GM19193 (cell line): ENCODE results near the gene PCGF3.

Experiments used
- POLR2A ChIP-seq: IDR thresholded peaks from 4 replicates; pipeline ENCODE4 v1.6.1; 2011; ENCODE audit not compliant: insufficient read depth, insufficient read length; ENCODE audit errors: extremely low read depth

PCGF3 gene

DNA sequence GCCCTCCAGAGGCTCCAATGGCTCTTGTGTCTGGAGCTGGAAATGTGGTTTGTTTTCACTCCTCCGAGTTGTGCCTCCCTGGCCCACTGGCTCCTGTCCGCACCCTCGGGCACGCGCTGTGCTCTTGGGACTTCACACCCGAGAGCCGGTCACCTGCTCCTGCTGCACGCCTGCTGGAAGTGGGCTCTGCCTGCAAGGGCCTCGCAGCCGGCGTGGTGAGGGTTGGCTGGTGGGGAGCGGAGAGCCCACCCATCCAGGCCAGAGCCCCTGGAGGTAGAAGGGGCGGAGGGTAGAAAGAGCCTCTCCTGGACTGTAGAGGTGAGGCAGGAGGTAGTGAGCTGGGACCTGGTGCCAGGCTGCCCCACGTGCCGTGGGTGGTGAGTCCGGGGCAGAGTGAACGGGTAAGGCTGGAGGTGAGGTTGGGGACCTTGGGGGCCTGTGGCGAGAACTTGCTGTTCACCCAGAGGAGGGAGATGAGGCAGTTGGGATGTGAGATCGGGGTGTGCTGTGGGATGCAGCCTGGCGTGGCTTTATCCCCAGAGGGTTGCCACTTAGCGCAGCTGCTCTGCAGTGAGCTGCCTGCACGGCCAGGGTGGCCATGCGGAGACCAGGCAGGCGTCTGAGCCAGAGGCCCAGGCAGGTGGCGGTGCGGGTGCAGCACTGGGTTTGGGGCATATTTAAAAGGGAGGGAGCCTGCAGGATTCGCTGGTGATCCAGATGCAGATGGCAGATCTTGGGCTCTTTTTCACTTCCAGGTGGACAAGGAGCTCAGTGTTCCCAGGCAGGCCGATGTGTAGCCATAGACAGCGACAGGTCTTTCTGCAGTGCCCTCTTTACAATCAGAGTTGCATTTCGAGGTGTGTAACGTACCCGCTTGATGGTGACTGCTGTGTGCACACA, 48.8 kb downstream of the PCGF3 start:
- TF ChIP-seq POLR2A, result no peak

DNA sequence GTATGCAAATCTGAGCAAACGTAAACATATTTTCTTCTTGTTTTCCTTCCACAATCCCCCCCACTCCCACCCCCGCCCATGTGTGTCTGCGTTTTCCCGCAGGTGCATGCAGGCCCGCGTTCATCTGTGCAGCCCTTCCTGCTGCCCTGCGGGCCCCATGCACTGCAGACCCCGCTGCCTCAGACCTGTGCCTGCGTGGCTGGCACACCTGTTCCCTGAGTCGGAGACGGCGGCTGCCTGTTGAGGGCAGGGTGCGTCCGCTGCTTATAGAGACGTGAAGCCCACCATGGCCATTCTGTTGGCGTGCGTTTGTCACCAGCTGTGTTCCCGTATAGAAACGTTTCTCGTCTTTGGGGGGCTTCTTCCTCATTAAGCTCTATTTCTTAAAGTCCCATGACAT, 51.5 kb downstream of the PCGF3 start:
- TF ChIP-seq POLR2A, result no peak

DNA sequence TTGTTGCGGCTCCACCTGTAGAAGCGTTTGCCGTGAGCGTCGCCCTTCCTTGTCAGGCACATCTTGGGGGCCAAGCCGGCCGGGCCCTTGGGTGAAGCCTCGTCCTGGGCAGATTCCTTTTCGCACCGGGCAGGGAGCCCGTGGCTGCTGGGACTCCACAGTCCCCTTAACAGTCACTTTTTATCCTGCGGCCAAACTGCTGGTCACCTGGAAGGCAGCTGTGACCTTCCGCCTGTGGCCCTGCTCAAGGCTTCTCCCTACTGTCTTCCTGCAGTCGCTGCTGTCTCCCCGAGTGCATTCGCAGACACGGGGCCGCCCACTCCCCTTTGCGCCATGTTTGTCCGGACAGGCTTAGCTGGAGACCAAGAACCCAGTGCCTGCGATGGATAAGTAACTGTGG, 55.0 kb downstream of the PCGF3 start:
- TF ChIP-seq POLR2A, result no peak

DNA sequence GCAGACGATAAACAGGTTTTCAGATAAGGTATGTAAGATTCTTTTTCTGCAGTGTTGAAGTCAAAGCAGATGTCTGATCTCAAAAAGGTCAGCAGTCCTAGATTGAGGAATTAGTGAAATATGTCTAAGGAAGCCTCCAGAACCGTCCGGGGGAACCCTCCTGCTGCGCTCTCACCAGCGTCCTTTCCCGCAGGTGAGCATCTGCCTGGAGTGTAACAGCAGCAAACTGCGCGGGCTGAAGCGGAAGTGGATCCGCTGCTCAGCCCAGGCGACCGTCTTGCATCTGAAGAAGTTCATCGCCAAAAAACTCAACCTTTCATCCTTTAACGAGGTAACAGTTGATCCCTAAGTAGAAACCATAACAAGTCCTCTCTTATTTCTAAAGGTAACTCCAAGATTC, 55.5 kb downstream of the PCGF3 start:
- TF ChIP-seq POLR2A, result no peak

DNA sequence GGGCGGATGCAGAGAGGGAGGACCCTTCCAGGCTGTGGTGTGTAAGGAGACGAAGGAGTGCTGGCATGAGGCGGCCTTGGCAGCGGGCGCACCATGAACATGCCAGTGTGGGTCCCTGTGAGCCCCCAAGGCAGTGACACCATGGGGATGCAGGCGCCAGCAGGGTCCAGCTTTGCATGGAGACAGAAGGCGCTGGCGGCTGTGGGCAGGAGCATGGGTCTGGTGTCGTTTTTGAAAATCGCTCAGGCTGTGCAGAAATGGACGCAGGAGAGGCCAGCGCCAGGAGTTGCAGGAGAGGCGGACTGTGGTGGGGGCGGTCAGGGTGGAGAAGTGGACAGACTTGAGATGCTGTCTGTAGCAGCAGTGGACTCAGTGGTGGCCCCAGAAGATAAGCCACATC, 56.1 kb downstream of the PCGF3 start:
- TF ChIP-seq POLR2A, result no peak

DNA sequence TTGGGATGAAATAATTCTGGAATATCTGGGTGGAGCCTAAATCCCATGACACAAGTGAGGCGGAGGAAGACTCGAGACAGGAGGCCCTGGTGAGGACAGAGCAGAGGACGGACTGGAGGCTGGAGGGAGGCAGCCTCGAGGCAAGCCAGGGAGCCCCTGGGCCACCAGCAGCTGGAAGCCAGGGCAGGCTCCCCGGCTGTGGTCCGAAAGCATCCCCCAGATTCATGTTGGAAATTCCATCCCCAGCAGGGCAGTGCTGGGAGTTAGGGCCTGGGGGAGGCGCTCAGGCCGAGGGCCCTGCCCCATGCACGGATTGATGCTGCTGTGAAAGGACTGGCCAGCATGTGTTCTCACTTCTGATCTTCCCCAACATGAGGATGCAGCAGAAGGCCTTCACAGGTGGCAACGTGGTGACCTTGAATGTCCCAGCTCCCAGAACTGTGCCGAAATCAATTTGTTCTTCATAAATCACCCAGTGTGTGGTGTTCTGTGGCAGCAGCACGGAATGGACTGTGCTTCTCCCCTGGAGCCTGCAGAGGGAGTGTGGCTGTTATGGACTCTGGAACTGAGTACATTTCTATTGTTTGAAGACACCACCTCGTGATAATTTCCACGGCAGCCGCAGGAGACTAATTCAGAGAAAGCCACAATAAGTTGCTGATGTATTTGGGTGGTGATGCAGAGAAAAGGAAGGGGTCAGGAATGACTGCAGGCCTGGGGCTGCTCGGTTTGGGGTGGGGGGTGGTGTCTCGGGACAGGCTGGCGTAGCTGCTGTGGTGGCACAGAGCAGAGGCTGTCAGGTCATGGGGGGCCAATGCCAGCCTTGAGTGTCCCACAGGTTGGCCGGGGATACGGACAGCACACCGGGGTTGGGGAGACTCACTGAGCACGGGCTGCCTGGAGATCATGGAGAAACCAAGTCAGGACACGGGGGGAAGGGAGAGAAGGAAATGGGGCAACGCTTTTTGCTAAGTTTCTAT, 56.9 kb downstream of the PCGF3 start:
- TF ChIP-seq POLR2A, result no peak

DNA sequence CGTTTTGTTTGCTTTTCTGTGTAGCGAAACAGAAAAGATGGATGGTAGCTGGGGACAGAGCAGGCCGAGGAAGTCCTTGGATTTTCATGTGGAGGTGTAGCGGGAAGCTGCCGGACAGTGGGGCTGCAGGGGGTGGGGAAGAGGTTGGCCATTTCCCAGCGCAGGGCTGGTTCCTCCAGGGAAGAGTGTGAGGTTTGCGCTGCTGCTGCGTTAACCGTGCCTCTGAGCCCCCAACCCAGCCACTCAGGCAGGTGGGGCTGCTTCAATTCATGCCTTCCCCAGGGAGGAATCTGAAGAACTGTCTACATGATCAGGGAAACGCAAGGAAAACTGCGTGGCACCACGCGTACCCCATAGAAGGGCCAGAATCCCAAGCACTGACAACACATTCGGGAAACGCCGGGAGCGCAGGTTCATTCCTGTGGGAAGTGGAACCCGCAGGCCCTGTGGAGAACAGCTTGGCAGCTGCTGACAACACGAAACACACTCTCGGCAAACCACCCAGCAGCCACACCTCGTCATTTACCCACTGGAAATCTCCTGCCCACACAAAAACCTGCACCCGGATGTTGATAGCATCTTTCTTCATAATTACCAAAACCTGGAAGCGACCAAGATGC, 57.7 kb downstream of the PCGF3 start:
- no peak for TF ChIP-seq POLR2A

DNA sequence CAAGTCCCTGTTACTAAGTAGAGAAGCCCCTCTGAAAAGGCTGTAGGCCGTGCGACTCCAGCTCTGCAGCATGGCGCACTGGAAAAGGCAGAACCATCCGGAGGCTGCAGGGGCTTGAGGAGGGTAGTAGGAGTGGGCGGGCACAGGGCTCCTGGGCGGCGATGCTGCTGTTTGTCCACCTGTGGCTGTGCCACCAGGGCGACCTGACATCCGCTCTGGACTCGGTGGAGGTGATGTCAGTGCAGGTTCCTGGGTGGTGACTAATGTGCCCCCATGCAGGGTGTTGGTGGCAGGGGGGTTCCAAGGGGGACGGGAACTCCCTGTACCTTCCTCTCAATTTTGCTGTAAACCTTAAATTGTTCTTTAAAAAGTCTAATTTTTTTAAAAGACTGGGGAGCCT, 58.3 kb downstream of the PCGF3 start:
- no peak for TF ChIP-seq POLR2A

DNA sequence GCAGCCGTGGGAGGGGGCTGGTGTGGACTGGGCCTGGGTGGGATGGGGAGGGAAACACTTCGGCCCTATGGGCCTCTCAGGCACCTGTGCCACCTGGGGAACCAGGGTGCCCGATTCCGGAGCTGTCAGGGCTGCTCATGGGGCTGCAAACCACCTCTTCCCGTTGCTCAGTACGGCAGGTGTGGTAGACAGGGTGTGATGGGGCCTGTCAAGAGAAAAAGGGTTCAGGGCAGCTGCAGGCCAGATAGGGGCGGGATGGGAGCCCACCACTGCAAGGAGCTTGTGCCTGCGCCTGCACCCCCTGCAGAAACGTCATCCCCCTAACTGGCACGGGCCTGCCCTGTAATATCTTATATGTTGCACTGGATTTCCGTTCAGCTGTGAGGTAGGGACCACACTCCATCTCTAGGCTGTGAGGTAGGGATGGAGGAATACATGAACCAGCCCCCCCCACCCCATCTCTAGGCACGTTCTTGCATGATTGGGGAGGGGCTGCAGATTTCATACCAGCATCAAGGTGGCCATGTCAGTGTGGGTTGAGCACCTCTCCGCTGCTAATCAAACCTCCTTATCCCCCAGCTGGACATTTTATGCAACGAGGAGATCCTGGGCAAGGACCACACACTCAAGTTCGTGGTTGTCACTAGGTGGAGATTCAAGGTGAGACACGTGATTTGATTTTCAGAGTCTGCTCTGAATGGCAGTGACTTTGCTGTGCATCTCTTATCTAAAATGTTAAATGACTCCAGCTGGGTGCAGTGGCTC, 59.0 kb downstream of the PCGF3 start:
- TF ChIP-seq POLR2A, result no peak

DNA sequence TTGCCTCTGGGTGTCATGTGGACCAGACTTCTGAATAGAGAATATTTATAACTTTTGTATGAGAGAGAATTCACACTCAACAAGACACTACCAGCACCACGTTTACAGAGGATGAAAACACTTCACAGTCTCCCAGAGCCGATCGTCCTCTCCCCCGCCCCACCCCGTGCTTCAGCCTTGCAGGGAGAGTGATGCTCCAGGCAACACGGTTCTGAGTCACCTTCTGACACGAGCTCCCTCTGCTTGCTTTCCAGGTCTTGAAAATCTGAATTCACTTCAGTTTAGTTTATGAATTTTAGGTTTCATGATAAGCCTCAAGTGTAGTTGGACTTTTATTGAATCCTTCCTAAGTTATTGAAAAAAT, 60.5 kb downstream of the PCGF3 start:
- no peak for TF ChIP-seq POLR2A

DNA sequence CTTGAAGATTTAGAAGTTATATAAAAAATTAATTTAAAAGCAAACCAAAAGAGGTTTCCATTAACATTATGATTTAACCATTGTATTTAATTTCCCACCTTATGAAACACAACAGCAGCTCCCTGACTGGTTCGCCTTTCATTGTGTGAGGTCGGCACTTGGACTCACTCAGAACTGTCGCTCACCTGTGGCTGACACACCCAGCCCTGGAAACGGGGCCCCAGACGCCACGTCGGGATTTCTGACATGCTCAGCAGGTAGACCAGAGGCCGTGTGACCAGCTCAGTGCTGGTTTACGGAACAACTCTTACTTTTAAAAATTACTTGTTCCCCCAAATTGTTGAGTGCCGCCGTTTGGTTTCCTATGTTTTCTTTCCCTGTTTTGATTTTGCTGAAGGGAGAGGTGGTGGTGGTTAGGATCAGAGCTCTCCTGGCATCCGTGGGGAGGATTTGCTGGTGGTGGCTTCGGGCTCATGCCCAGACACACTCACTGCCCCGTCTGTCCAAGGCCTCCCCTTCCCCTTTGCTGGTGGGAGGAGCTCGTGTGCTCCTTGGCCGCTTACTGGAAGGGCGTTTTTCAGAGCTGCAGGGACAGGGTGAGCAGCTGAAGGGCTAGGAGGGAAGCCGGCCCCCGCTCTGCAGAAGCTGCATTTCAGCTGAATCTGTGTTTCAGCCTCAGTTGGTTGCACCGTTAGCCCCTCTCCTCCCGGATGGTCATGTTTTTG, 61.1 kb downstream of the PCGF3 start:
- TF ChIP-seq POLR2A, result no peak

DNA sequence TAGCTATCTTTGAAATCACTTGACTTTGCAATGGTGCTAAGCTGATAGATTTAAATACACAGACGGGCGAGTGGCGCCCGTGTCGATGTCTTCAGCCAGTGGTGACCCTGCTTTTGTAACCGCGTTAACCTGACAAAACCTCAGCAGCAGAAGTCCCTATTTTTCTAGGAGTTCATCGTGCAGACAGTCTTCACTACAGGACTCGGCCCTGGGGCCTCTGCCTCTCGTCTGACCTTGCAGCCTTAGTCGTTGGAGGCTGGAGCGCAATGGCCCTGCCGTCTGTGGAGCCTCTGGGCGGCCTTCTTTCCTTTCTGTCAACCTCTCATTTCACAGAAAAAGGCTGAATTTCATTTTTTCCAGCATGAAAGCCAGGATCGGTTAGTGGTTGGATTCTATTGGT, 62.4 kb downstream of the PCGF3 start:
- no peak for TF ChIP-seq POLR2A

DNA sequence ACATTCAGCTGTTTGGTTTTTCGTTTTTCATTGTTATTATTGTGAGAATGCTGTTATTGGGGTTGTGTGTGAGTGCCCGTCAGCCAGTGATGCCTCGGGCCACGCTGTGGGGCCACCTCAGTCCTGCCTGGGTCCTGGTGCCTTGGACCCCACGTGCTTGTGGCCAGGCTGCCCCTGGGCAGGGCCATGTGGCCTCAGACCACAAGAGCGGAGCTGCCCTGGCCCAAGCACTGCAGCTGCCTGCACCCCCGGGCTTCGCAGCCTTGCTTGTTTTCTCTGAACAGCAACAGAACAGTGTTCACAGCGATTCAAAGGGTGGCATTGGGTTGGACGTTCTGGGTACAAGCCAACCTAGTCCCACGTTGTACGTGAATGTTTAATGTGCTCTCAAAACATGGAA, 63.4 kb downstream of the PCGF3 start:
- no peak for TF ChIP-seq POLR2A

DNA sequence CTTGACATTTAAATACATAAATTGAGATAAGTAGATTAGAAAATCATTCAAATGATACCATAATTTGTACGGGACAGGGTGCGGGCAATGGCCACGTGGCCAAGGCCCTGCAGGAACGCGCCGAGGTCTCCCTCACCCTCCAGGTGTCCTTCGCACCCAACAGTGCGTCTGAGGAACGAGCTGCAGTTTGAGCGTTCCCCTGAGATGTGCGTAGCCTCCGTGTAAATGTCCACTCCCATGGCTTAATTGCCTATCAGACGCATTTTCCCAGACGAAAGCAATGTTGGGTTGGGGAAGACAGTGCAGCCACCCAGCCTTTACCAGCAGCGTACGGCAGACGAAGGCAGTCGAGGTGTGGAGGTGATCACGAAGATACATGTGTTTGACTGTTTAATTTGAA, 63.9 kb downstream of the PCGF3 start:
- TF ChIP-seq POLR2A, result peak; percentile 27
